Lung (tissue), 12 donors: ENCODE data around the gene DTNB. TPM values are rescaled to one million over a fixed set of nuclear protein-coding genes. Genes with fewer than 3 reads are reported as not detected.

Experiments
- ATAC-seq: fragments of 200-7000 bp; cut with Tn5 transposase; one replicate; pipeline ENCODE4 v1.9.1; 2020; ENCODE audit warnings: moderate number of reproducible peaks; ENCODE audit not compliant: insufficient read depth, low FRiP score
- DNase-seq, 3 donors: peaks; one replicate each; pipeline ENCODE4 v3.0.0-alpha.2; 2013 to 2017
- H3K27ac ChIP-seq, 2 donors: one replicate each; pipeline ENCODE4 v1.5.1; 2013; ENCODE audit warnings: mild to moderate bottlenecking in 2 of 2, moderate library complexity in 2 of 2, control low read depth in 1 of 2, inconsistent platforms in 1 of 2, low read depth in 1 of 2, low read length in 1 of 2
- H3K27me3 ChIP-seq, 3 donors: one replicate each; pipeline ENCODE4 v1.5.1; 2013; ENCODE audit warnings: low read length in 2 of 3; ENCODE audit not compliant: control insufficient read depth in 3 of 3, insufficient read depth in 3 of 3
- H3K36me3 ChIP-seq, 4 donors: one replicate each; pipeline ENCODE4 v1.5.1; 2013; ENCODE audit warnings: low read length in 4 of 4, mild to moderate bottlenecking in 1 of 4, moderate library complexity in 1 of 4; ENCODE audit not compliant: control insufficient read depth in 4 of 4, insufficient read depth in 4 of 4
- H3K4me1 ChIP-seq, 5 donors: one replicate each; pipeline ENCODE4 v1.5.1; 2013; ENCODE audit warnings: low read length in 5 of 5, mild to moderate bottlenecking in 2 of 5, moderate library complexity in 1 of 5; ENCODE audit not compliant: control insufficient read depth in 5 of 5, insufficient read depth in 5 of 5
- H3K4me3 ChIP-seq: one replicate; pipeline ENCODE4 v1.5.1; 2013; ENCODE audit warnings: mild to moderate bottlenecking, control low read depth, moderate library complexity
- H3K9ac ChIP-seq, 2 donors: one replicate each; pipeline ENCODE4 v1.5.1; 2013; ENCODE audit warnings: low read length in 2 of 2, control low read depth in 1 of 2; ENCODE audit not compliant: insufficient read depth in 1 of 2
- H3K9me3 ChIP-seq, 4 donors: one replicate each; pipeline ENCODE4 v1.5.1; 2013; ENCODE audit warnings: low read length in 3 of 4, mild to moderate bottlenecking in 1 of 4, moderate library complexity in 1 of 4; ENCODE audit not compliant: control insufficient read depth in 4 of 4, insufficient read depth in 3 of 4
- WGBS, 2 donors: extraction: QIAGEN DNeasy Blood & Tissue Kit; methylation state at CpG; one replicate each; pipeline ENCODE4 v1.1.7; 2013; 5-methylcytosine and 5-hydroxymethylcytosine counted together
- polyA plus RNA-seq, 2 donors: library from polyadenylated mRNA; stranded (reverse); fragments of 200-250 nt; gene quantifications; one replicate each; pipeline ENCODE4 v1.2.1, GENCODE V29; 2013
- total RNA-seq, 2 donors: library from RNA; depleted of rRNA in 1 of 2; stranded (reverse); fragments of >200 nt in 1 of 2; gene quantifications; one replicate each; pipeline ENCODE4 v1.2.1, GENCODE V29; 2014 to 2021
- TF ChIP-seq, protein P1 (sequence below): IDR thresholded peaks from 2 replicates; pipeline ENCODE4 v1.5.1; 2012; ENCODE audit warnings: mild to moderate bottlenecking; ENCODE audit errors: control extremely low read depth, extremely low read depth
- donor health status: control.
- donor health status: control.
- donor health status: Bipolar disorder and iron deficiency.
- donor health status: healthy.
- donor health status: DM: yes; HTN: yes; CAD: no.

Gene DTNB
- total and polyA plus RNA-seq, 4 donors: 10.1 to 35.2 (median 20.4) TPM

GRCh38 chr2:25493207-25493606 is 180.2 kb downstream of the DTNB start:
- TF ChIP-seq, protein P1, sequence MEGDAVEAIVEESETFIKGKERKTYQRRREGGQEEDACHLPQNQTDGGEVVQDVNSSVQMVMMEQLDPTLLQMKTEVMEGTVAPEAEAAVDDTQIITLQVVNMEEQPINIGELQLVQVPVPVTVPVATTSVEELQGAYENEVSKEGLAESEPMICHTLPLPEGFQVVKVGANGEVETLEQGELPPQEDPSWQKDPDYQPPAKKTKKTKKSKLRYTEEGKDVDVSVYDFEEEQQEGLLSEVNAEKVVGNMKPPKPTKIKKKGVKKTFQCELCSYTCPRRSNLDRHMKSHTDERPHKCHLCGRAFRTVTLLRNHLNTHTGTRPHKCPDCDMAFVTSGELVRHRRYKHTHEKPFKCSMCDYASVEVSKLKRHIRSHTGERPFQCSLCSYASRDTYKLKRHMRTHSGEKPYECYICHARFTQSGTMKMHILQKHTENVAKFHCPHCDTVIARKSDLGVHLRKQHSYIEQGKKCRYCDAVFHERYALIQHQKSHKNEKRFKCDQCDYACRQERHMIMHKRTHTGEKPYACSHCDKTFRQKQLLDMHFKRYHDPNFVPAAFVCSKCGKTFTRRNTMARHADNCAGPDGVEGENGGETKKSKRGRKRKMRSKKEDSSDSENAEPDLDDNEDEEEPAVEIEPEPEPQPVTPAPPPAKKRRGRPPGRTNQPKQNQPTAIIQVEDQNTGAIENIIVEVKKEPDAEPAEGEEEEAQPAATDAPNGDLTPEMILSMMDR: no peak
- no peak overlapping the region for H3K27ac ChIP-seq
- ATAC-seq (no peak), DNase-seq (no peak)
- H3K36me3 ChIP-seq: no peaks in the 10 kb centered on the region
- H3K9me3 ChIP-seq: no peaks in the 10 kb centered on the region
- WGBS, 2 donors: 89 to 97% methylated on average over 1 of the region's 1 CpG
- no peak overlapping the region for H3K4me3 ChIP-seq
- H3K4me1 ChIP-seq: peaks cover 0 to 16% (median 0%) of the 10 kb centered on the region in 5 donors
- H3K27me3 ChIP-seq: no peaks in the 10 kb centered on the region
- H3K9ac ChIP-seq: no peak overlapping the region

DNA sequence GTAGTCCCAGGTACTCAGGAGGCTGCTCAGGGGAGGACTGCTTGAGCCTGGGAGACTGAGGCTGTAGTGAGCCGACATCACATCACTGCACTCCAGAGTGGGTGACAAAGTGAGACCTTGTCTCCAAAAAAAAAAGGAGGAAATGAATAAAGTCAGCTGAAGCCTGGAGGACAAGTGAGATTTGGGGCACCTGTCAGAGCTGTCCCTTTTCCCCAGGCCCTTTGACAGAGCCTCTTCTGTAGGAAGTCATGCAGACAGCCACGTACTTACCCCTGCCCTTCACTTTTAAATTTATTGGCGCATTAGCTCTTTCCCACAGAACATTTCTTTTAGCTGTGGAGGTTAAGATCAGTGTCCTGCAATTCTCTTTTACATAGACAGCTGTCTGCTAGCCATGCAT is 180.7 kb downstream of the DTNB start:
- WGBS, 2 donors: 78 to 92% methylated on average over 3 of the region's 3 CpGs
- ATAC-seq (no peak), DNase-seq (no peak)
- H3K36me3 ChIP-seq: no peaks in the 10 kb centered on the region
- no peak overlapping the region for H3K4me3 ChIP-seq
- H3K27me3 ChIP-seq: no peaks in the 10 kb centered on the region
- no peaks in the 10 kb centered on the region for H3K9me3 ChIP-seq
- TF ChIP-seq, protein P1: no peak
- peaks cover 0 to 16% (median 0%) of the 10 kb centered on the region in 5 donors for H3K4me1 ChIP-seq
- H3K9ac ChIP-seq: no peak overlapping the region
- no peak overlapping the region for H3K27ac ChIP-seq

GRCh38 chr2:25491966-25492532 is 181.3 kb downstream of the DTNB start:
- H3K36me3 ChIP-seq: no peaks in the 10 kb centered on the region
- ATAC-seq: no peak
- H3K9me3 ChIP-seq: no peaks in the 10 kb centered on the region
- H3K27ac ChIP-seq: no peak overlapping the region
- TF ChIP-seq, protein P1: no peak
- no peak overlapping the region for H3K9ac ChIP-seq
- H3K4me1 ChIP-seq: peaks cover 0 to 16% (median 0%) of the 10 kb centered on the region in 5 donors
- no peak overlapping the region for H3K4me3 ChIP-seq
- WGBS, 2 donors: 53 to 55% methylated on average over 6 of the region's 6 CpGs
- peak in 2 of 3 donors; percentile 57 to 67 for DNase-seq
- no peaks in the 10 kb centered on the region for H3K27me3 ChIP-seq
